ENCODE results near the gene NLRC5.

NLRC5 gene

DNA sequence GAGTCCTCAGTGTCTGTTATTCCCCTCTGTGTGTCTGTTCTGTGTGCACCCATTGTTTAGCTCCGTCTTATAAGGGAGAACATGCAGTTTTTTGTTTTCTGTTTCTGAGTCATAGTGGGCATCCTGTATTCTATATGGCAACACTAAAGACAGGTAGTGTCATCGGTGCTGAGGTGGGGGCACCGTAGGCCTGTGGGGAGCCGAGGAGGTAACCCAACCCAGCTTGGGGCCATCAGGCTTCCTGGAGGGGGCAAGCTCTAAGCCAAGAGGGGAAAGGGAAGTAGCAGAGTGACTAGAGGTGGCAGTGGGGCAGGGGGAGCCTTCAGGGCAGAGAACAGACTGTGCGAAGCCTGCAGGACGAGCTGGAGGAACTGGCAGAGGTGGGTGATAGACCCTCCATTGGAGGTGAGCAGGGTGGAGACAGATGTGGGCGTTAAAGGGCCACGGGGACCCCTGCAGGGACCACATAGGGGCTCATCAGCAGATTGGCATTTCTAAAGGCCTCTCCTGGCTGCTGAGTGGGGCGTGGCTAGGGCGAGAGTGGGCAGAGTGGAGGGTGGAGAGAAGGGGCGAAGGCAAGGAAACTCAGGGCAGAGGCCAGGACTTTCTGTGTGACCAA lies 139.5 kb downstream of the NLRC5 start:
- H3K4me3 ChIP-seq (ENCODE audit: low read length), result no peak overlapping the region
- TF ChIP-seq CTCF (conservative IDR thresholded peaks at IDR 0.05; ENCODE audit: low read depth, low read length), result no peak
- no peak for DNase-seq (ENCODE audit: low read depth)

- H3K4me3 ChIP-seq (ENCODE audit: low read length), result no peak overlapping the region
- TF ChIP-seq CTCF (conservative IDR thresholded peaks at IDR 0.05; ENCODE audit: low read depth, low read length), result no peak
- no peak for DNase-seq (ENCODE audit: low read depth)
Observed at GRCh38 chr16:57130950-57131321, 141.6 kb downstream of the NLRC5 start.

DNA sequence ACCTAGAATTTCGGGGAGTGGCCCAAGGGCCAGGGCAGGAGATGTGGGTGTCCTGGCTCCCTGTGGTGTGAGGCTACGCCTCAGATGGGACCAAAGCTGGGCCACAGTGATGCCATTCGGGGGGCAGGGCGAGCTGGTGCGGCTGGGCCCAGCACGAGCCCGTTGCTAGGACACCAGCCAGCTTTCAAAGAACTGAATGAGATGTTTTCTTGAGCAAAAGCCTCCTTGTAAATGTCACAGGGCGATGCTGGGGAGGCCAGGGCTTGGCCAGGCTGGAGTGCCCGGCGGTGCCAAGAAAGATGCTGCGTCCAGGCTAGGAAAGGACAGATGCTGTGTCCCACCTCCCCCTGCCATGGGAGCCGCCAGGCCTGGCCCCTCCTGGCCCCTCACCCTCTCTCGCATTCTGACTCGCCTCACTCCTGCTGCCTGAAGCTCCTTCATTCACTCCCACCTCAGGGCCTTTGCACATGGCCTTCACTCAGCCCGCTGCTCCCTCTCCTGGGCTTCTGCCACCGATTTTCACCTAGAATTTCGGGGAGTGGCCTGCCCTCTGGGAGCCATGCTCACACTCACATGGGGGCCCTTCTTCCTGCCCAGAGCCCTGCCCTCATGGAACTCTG lies 142.1 kb downstream of the NLRC5 start:
- TF ChIP-seq CTCF (conservative IDR thresholded peaks at IDR 0.05; ENCODE audit: low read depth, low read length), result no peak
- no peak for DNase-seq (ENCODE audit: low read depth)
- H3K4me3 ChIP-seq (ENCODE audit: low read length), result no peak overlapping the region

- no peak for DNase-seq (ENCODE audit: low read depth)
- no peak overlapping the region for H3K4me3 ChIP-seq (ENCODE audit: low read length)
- TF ChIP-seq CTCF (conservative IDR thresholded peaks at IDR 0.05; ENCODE audit: low read depth, low read length), result no peak
Observed at GRCh38 chr16:57132470-57132869, 143.1 kb downstream of the NLRC5 start.

- H3K4me3 ChIP-seq (ENCODE audit: low read length), result no peak overlapping the region
- no peak for DNase-seq (ENCODE audit: low read depth)
- TF ChIP-seq CTCF (conservative IDR thresholded peaks at IDR 0.05; ENCODE audit: low read depth, low read length), result no peak
Observed at GRCh38 chr16:57133031-57133430, 143.7 kb downstream of the NLRC5 start.

All from retinal pigment epithelial cell (primary cell).